NB4 (cell line): ENCODE data around the gene TGFBR3L.

ENCODE experiments used
- CTCF ChIP-seq: IDR thresholded peaks from one replicate; pipeline ENCODE4 v1.5.1; 2012; ENCODE audit warnings: low read depth, low read length
- POLR2A ChIP-seq: IDR thresholded peaks from 2 replicates; pipeline ENCODE4 v1.6.1; 2011; ENCODE audit warnings: mild to moderate bottlenecking; ENCODE audit not compliant: insufficient read length; ENCODE audit errors: extremely low read depth

GRCh38 chr19:7874897-7875273 lies 39.7 kb upstream of the TGFBR3L start:
- TF ChIP-seq CTCF (no peak), POLR2A (no peak)
